Measurements from ENCODE around the gene SMIM35.

SMIM35 gene

DNA sequence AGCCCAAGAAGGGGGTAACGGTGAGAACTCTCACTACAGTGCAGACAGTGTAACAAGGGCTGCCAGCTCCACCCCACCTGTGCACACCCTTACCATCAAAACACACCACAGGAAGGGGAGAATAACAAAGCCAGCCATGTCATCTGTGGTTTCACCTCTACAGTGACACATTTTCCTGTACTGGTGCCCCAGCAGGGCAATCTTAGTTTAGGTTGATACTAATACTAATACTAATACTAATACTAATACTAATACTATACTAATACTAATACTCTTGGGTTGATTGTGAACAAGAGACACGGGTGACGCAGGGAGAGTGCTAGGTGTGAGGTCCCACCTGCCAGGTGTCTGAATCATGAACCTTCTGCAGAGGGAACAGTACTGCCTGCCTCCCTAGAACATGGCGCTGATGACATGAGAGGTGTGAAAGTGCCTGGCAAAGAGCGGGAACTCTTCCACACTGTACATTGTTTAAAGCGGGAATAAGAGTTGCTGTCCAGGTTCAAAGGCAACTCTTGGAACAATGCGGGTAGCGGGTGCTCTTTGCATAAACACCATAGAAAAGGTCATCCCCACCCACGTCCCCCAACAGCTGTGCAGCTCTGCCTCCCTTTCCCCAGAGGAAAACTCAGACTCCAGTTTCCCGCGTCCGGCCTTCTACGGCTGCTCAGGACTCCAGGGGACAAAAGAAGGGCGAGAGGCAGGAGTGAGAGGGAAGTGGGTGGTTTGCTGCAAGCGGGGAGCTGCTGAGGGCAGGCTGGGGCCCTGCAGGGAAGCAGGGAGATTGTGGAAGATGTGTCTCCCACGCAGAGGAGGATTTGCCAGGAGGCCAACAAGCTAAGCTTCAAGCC lies 34.9 kb downstream of the SMIM35 start:
- CTCF ChIA-PET = interaction anchor here (1.0 to 9.4 kb wide), 7 partner anchors 10 to 245 kb away, joined by 3 to 75 read pairs (median 9); partner anchors contain the start of gene FXYD2
- POLR2A ChIA-PET = no interaction called here
- H3K4me3 ChIP-seq (ENCODE audit: low read depth, low read length) = no peak overlapping the region
- TF ChIP-seq, protein P1, sequence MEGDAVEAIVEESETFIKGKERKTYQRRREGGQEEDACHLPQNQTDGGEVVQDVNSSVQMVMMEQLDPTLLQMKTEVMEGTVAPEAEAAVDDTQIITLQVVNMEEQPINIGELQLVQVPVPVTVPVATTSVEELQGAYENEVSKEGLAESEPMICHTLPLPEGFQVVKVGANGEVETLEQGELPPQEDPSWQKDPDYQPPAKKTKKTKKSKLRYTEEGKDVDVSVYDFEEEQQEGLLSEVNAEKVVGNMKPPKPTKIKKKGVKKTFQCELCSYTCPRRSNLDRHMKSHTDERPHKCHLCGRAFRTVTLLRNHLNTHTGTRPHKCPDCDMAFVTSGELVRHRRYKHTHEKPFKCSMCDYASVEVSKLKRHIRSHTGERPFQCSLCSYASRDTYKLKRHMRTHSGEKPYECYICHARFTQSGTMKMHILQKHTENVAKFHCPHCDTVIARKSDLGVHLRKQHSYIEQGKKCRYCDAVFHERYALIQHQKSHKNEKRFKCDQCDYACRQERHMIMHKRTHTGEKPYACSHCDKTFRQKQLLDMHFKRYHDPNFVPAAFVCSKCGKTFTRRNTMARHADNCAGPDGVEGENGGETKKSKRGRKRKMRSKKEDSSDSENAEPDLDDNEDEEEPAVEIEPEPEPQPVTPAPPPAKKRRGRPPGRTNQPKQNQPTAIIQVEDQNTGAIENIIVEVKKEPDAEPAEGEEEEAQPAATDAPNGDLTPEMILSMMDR (IDR thresholded peaks at IDR 0.05; ENCODE audit: insufficient read depth, low read length, missing control alignments) = no peak
- DNase-seq (ENCODE audit: low read depth, low spot score) = no peak

DNA sequence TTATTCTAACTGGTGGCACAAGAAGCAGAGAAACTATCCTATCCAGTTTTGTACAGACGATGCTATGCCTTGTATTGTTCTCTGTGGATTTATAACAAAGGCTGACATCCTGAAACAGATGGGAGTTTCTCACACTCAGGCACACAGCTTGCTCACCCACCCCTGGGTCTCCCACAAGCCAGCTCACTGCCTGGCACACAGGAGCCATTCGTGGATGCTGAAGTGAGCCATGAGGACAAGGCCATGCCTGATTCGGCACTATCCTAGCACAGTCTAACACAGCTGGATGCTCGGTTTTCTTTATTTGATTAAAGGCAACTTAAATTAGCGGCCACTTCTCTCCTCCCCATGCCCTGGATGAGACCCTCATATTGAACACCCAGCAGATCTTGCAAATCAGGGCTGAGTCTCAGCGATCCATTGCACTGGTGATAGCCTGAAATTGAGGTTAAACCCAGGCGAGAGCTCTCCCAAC lies 35.6 kb downstream of the SMIM35 start:
- DNase-seq (ENCODE audit: low read depth, low spot score) = no peak
- CTCF ChIA-PET = interaction anchor here (0.6 to 9.4 kb wide), 3 partner anchors 111 to 244 kb away, joined by 3 to 75 read pairs (median 48); partner anchors contain the start of gene FXYD2
- H3K4me3 ChIP-seq (ENCODE audit: low read depth, low read length) = no peak overlapping the region
- TF ChIP-seq, protein P1 (IDR thresholded peaks at IDR 0.05; ENCODE audit: insufficient read depth, low read length, missing control alignments) = no peak
- POLR2A ChIA-PET = no interaction called here

DNA sequence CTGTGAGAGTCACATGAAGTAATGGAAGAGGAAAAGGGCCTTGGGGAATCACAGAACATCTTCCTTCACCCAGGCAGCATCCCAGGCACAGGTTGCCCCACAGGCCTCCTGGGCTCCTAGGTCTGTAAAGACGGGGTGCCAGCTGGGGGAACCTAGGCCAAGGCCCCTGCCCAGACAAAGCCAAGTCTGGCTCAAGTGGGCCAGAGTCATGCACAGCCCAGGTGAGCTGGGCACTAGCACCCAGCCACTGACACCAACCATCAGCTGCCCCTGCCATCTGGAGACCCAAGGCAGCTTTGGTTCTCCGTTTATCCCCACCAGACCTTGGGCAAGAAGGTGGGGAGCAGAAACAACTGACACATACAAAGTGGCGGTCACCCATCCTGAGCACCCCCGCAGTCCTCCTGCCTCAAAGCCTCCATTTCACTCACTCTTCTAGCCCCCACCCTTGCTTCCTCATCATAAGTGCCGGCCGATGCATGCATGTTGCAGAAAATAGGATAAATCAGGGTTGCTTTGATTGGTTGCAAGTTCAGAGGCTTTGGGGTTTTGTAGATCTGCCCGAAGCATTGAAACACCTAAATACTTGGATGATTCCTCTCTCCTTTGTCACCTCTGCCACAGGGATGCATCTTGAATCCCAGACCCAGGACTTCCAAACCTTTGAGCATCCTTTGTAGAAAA lies 36.4 kb downstream of the SMIM35 start:
- POLR2A ChIA-PET = no interaction called here
- DNase-seq (ENCODE audit: low read depth, low spot score) = no peak
- TF ChIP-seq, protein P1 (IDR thresholded peaks at IDR 0.05; ENCODE audit: insufficient read depth, low read length, missing control alignments) = no peak
- no peak overlapping the region for H3K4me3 ChIP-seq (ENCODE audit: low read depth, low read length)
- CTCF ChIA-PET = interaction anchor here (0.6 to 9.4 kb wide), 3 partner anchors 110 to 243 kb away, joined by 3 to 75 read pairs (median 48); partner anchors contain the start of gene FXYD2

DNA sequence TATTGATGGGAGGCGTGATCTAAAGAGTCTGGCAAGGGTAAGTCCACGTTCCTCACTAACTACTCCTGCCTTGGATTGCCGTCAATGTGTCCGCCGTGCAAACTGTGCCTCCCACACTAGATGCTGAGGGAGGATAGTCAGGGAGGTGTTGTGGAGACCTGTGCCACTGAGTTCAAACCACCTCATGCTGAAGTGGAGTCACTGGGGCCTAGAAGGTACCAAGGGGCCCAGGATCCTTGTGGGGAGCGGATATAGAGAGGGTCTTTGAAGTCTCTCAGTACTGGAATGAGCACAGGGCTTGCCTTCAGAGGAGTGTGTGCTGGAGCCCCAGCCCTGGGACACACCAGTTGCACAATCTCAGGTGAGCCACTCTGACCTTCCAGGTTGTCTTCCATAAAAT lies 37.0 kb downstream of the SMIM35 start:
- POLR2A ChIA-PET = no interaction called here
- CTCF ChIA-PET = interaction anchor here (9.4 kb wide), 1 partner anchor 229 kb away, joined by 75 read pairs; the partner anchor contains the start of gene FXYD2
- DNase-seq (ENCODE audit: low read depth, low spot score) = no peak
- H3K4me3 ChIP-seq (ENCODE audit: low read depth, low read length) = no peak overlapping the region
- TF ChIP-seq, protein P1 (IDR thresholded peaks at IDR 0.05; ENCODE audit: insufficient read depth, low read length, missing control alignments) = no peak

DNA sequence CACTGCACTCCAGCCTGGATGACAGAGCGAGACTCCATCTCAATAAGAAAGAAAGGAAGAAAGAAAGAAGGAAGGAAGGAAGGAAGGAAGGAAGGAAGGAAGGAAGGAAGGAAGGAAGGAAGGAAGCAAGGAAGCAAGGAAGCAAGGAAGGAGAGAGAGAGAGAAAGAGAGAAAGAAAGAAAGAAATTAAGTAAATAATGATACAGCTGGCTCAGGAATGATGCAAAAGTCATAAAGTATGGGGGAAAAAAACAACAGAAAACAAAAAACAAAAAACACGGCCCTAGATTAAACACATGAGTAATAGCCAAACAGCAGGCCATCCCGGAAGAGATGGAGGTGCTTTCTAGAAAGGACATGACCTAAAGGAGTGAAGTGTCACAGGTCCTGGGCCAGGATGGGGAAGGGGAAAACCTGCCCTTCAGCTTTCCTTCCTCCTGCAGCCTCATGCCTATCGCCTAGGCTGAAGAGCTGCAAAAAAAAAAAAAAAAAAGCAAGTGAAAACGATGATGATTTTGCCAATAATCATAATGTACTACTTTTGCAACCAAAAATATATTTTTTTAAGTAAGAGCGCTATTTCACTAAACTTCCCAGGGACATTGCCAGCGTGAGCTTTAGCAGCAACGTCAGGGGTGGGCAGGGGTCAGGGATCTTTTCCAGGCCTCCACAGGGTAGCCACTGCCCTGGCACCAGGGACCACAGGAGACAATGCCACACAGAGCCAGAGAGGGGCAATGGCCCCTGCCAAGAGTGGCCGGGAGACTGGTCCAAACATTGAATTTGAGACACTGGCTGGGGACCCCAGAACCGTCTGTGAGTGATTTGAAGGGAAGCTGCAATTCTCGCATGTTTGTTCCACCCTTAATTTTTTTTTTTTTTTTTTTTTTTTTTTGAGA lies 38.0 kb downstream of the SMIM35 start:
- POLR2A ChIA-PET = no interaction called here
- DNase-seq (ENCODE audit: low read depth, low spot score) = no peak
- H3K4me3 ChIP-seq (ENCODE audit: low read depth, low read length) = no peak overlapping the region
- CTCF ChIA-PET = interaction anchor here (1.2 kb wide), 1 partner anchor 205 kb away, joined by 3 read pairs; no protein-coding TSS in a partner anchor
- TF ChIP-seq, protein P1 (IDR thresholded peaks at IDR 0.05; ENCODE audit: insufficient read depth, low read length, missing control alignments) = no peak
